GM18907 (cell line): ENCODE data around the gene HSP90B1.

Source experiments
- ATAC-seq: cut with Tn5 transposase; IDR thresholded peaks from one replicate; pipeline ENCODE4 v1.9.1; 2021; ENCODE audit warnings: mild to moderate bottlenecking, moderate library complexity; ENCODE audit not compliant: unreplicated experiment

The HSP90B1 gene

GRCh38 chr12:103930034-103930786 lies at the start of gene HSP90B1:
TSS of gene HSP90B1 (plus strand) at chr12:103930410. CDS start at chr12:103930516, 106 bp downstream.
- ATAC-seq = peak; percentile 66

GRCh38 chr12:103881261-103881660 lies 48.9 kb upstream of the HSP90B1 start:
- no peak for ATAC-seq

- no peak for ATAC-seq
Observed at GRCh38 chr12:103882861-103883596, 47.2 kb upstream of the HSP90B1 start.

DNA sequence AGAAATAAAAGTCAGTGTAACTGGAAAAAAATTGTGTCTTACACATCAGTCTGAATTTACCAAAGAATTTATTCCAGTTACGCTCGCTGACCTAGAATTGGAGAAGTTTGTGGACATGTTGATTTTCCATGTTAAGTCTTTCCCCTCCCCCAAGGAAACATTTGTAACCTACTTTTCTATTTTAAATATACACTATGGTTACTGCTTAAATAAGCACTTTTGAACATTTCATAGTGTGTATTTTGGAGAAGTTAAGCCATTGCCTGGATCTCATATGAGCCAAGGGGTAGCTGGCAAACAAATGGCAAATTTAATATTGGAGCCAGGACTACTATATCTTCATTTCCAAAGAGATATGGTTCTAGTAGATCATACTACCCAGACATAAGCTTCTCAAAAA lies 46.3 kb upstream of the HSP90B1 start:
- ATAC-seq = no peak

GRCh38 chr12:103884316-103884715 lies 45.9 kb upstream of the HSP90B1 start:
- no peak for ATAC-seq

DNA sequence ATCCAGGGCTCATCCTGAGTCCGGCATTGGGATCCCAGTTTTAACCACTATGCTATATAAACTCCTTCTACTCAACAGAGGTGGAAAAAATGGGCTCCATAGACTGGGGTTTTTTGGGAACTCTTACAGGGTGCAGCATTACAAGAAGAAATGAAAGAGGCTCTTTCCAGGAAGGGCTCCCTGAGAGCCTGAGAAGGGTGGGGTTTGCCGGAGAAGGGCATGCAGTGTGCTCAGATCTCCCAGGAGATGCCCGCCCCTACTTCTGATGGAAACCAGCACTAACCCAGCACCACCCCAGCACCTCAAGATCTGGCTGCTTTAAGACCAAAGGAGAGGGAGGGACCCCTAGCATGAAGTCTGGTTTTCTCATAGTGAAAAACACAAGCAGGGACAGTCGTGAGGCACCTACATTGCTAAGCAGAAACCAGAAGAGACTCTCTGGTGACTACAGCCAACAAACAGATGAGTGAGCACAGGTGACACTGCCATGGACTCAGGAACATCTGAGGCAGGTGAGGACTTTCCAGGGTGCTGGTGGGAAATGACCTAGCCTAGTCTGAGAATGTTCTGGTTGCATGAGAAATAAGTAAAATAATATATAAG lies 43.9 kb upstream of the HSP90B1 start:
- ATAC-seq = no peak

DNA sequence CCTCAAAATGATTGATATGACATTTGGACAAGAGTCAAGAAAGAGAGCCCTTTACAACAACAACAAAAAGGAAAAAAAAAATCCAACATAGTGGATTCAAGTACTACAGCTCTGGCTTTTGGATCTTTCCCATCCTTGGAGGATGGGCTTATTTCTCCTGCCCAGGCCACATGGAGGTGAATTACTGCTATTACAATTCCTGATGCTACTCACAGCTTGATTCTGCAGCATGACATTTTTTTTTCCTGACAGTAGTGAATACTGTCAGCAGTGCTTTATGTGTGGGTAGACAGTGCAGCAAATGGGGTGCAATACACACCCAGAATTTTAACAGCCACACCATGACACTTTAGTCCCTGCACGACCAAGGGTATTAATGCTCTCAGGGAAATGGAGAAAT lies 42.5 kb upstream of the HSP90B1 start:
- no peak for ATAC-seq

DNA sequence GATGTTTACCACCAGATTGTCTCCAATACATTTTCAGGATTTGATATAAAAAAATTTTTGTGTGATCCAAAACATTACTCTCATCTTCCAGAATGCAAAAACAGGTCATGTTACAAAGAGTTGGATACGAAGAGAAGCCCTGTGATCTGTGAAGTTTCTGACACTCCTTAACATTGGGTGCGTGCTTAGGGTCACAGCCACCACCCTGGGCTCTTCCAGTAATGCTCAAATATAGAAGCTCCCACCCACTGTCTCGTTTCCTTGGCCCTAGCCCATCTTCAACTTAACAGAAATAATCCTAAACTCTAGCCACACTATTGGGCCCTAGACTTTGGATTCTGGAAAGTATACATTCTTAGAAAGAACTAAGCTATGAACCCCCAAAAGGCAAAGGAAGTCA lies 32.9 kb upstream of the HSP90B1 start:
- ATAC-seq = no peak

GRCh38 chr12:103901518-103902173 lies 28.6 kb upstream of the HSP90B1 start:
- ATAC-seq = no peak

GRCh38 chr12:103903993-103904392 lies 26.2 kb upstream of the HSP90B1 start:
- no peak for ATAC-seq

- no peak for ATAC-seq
Observed at GRCh38 chr12:103905730-103906349, 24.4 kb upstream of the HSP90B1 start.

DNA sequence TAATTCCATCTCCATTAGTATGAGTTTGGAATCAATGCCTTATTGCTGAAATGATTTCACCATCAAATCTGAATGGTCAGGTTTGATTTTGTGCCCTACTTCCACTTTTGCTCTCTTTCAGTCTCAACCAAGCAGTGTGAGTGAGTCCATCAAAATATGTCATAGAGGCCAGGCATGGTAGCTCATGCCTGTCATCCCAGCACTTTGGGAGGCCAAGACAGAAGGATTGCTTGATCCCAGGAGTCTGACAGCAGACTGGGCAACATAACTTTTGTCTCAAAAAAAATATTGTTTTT lies 22.0 kb upstream of the HSP90B1 start:
- ATAC-seq = no peak

DNA sequence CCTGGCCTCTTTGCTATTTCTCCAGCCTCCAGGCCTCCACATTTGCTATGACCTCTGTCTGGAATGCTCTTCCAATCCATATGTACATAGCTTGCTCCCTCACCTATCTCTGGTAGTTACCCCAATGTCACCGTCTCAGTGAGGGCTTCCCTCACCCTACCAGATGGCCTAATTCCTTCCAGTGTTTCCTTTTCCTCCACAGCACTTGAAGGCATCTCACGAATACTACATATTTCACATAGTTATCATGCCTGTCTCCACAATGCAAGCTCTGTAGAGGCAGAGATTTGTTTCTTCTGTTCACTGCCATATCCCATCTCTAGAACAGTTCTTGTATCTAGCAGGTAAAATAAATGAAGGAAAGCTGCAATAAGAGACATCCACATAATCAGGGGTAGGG lies 21.3 kb upstream of the HSP90B1 start:
- ATAC-seq = no peak

DNA sequence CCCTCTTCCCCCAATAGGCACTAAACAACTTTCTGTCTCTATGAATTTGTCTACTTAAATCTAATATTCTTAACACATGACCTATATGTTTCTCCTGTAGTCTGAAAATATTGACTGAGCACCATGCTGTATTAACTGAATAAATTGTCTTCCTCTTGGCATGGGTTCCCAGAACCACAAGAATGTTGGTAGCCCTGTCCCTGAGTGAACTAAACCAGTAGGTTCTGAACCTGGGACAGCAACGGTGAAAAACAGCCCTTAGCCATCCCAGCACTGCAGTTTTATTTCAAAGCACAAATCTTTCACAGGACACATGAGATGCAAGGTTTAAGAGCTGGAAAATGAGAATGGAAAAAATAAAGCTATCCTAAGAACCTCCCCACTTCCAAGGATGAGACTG lies 20.4 kb upstream of the HSP90B1 start:
- no peak for ATAC-seq

DNA sequence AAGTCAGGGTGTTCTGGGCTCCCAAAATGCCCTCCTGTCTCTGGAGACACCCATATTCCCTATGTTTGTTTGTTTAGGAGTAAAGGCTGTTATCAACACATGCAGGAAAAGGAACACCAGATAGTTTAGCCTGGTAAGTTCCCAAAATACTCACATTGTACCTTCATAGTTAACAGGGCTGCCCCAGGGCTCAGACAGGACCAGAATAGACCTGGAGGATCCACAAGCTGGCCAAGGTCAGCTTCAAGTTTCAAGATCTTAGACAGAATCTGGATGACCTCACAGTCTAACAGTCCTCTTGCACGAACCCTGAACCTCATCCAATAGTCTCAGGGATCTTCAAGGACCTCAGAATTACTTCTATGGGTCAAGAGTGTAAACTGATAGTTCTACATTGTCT lies 18.1 kb upstream of the HSP90B1 start:
- no peak for ATAC-seq

DNA sequence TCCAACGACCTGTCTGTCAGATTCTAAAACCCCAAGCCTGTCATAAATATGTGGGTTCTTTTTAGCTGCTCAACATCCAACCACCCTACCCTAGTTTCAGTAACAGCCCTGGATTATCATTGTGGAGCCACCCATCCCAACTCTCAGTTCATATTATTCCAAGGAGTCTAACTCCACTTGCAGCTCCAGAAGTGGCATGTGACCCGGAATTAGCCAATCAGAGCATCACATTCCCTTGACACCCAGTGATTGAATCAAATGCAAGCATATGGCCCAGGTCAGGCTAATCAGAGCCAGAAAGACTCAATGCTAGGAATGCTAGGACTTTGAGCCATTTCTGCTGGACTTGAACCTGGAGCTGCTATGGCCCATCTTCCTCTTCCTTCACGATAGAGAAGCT lies 17.1 kb upstream of the HSP90B1 start:
- ATAC-seq = no peak

DNA sequence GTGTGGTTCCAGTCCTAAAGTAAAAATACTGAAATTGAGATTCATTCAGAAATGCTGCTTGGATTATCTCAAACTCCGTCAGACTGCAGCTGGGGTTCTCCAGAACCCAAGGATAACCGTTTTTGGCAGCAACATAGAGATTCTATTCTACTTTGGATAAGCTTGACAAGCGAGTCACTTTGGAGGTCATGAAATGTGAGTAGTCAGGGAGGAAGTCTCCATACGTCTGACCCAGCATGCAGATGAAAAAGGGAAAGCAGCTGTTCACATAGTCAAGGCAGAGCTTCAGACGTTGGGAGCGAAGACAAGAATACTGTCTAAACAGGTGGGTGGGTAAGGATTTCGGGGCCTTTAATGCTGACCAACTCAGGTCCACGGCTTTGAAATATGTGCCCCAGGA lies 14.9 kb upstream of the HSP90B1 start:
- no peak for ATAC-seq

- no peak for ATAC-seq
Observed at GRCh38 chr12:103917873-103918272, 12.3 kb upstream of the HSP90B1 start.

GRCh38 chr12:103924761-103925641 lies 5.2 kb upstream of the HSP90B1 start:
- peak; percentile 43 for ATAC-seq

DNA sequence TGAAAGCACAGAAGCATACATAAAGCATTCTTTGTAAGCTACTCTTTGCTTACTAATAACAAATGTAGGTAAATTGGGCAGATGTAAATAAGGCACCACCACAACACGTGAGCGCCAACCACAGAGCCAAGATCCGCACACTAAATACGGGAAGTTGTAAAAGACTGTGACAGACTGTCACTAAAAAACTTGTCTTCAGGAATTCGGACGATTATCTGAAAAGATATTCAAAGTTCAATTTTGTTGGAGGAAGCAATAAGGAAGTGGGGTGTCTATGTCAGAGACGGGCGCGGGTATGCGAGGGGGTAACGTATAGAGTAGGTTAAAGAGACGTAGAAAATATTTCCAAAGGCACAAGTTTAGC lies 1.5 kb upstream of the HSP90B1 start:
- peak; percentile 20 for ATAC-seq
